Keratinocyte (primary cell): ENCODE data around the gene CYP4F11. TPM values are rescaled to one million over a fixed set of nuclear protein-coding genes. Genes with fewer than 3 reads are reported as not detected.
"Not testable (repeated sequence)": the region's sequence is repeated elsewhere in the genome, so short reads cannot be mapped to it uniquely, and the experiment has no call there.

Source experiments
- DNase-seq: peaks from one replicate; pipeline ENCODE4 v3.0.0-alpha.2; 2011; ENCODE audit warnings: low read depth, missing footprints, low spot score
- FAIRE-seq: peaks from 2 replicates; lab custom pipeline; 2011; peaks lifted over from hg19 to GRCh38; lab: Jason Lieb, UNC
- H2AFZ ChIP-seq: 2 replicates; pipeline ENCODE4 v1.6.0; 2012; ENCODE audit warnings: low read length, control low read depth, inconsistent platforms; ENCODE audit not compliant: control insufficient read depth
- H3K27ac ChIP-seq: 2 replicates; pipeline ENCODE4 v1.5.1; 2011; ENCODE audit warnings: low read length; ENCODE audit not compliant: control insufficient read depth, insufficient read depth
- H3K27me3 ChIP-seq: 3 replicates; pipeline ENCODE4 v1.6.0; 2011; ENCODE audit warnings: low read length; ENCODE audit not compliant: control insufficient read depth, insufficient read depth; ENCODE audit errors: extremely low read depth
- H3K36me3 ChIP-seq, 2 experiments: 2 replicates in 1 of 2; 3 replicates in 1 of 2; pipeline ENCODE4 v1.5.1; 2011; ENCODE audit warnings: low read length in 2 of 2, mild to moderate bottlenecking in 1 of 2; ENCODE audit not compliant: control insufficient read depth in 2 of 2, insufficient read depth in 2 of 2; ENCODE audit errors: extremely low read depth in 1 of 2
- H3K4me1 ChIP-seq: 3 replicates; pipeline ENCODE4 v1.5.1; 2011; ENCODE audit warnings: low read length; ENCODE audit not compliant: control insufficient read depth, insufficient read depth; ENCODE audit errors: extremely low read depth
- H3K4me2 ChIP-seq: 3 replicates; pipeline ENCODE4 v1.6.0; 2011; ENCODE audit warnings: low read depth, low read length; ENCODE audit not compliant: control insufficient read depth, insufficient read depth; ENCODE audit errors: extremely low read depth
- H3K4me3 ChIP-seq, 3 experiments: fragments of 200-600 bp in 1 of 3; sonication (generic) in 1 of 3; 2 replicates in 2 of 3; 3 replicates in 1 of 3; pipeline ENCODE4 v1.5.1; 2011 to 2016; ENCODE audit warnings: low read length in 3 of 3, mild to moderate bottlenecking in 3 of 3, control low read depth in 2 of 3, inconsistent platforms in 1 of 3, low read depth in 1 of 3, mixed read lengths in 1 of 3, mixed run types in 1 of 3, moderate library complexity in 1 of 3; ENCODE audit not compliant: control insufficient read depth in 2 of 3, insufficient read depth in 2 of 3; ENCODE audit errors: extremely low read depth in 1 of 3
- H3K79me2 ChIP-seq: 2 replicates; pipeline ENCODE4 v1.6.0; 2012; ENCODE audit warnings: low read length; ENCODE audit not compliant: control insufficient read depth, insufficient read depth
- H3K9ac ChIP-seq: 3 replicates; pipeline ENCODE4 v1.6.0; 2011; ENCODE audit warnings: low read length; ENCODE audit not compliant: control insufficient read depth, insufficient read depth; ENCODE audit errors: extremely low read depth
- H3K9me1 ChIP-seq: 3 replicates; pipeline ENCODE4 v1.6.0; 2011; ENCODE audit warnings: low read length; ENCODE audit not compliant: control insufficient read depth, insufficient read depth; ENCODE audit errors: extremely low read depth
- H3K9me3 ChIP-seq: 2 replicates; pipeline ENCODE4 v1.5.1; 2012; ENCODE audit warnings: low read depth, low read length; ENCODE audit not compliant: control insufficient read depth
- H4K20me1 ChIP-seq: 3 replicates; pipeline ENCODE4 v1.6.0; 2011; ENCODE audit warnings: low read length; ENCODE audit not compliant: control insufficient read depth, insufficient read depth; ENCODE audit errors: extremely low read depth
- EZH2 ChIP-seq: IDR thresholded peaks from one replicate; pipeline ENCODE4 v1.6.1; 2012; ENCODE audit warnings: inconsistent platforms, mild to moderate bottlenecking, low read length, moderate library complexity
- dilution Hi-C: fragments of 300-500 bp; cut with MboI; formaldehyde crosslinking; loops from one replicate; pipeline ENCODE4 v1.7.0; 2020; ENCODE audit warnings: low sequenced_read_pairs; ENCODE audit not compliant: extremely low pct_ligation_motif_present
- polyA plus RNA-seq, 5 experiments: library from polyadenylated mRNA; depleted of rRNA in 3 of 5; stranded (reverse) in 3 of 5; stranded (forward) in 1 of 5; unstranded in 1 of 5; fragments of >200 nt; gene quantifications; 1 replicate in 1 of 5; 2 replicates in 3 of 5; 3 replicates in 1 of 5; pipeline versions ENCODE4 v1.2.1 to v1.2.3, GENCODE V29; 2011 to 2012; ENCODE audit warnings: missing spikeins in 2 of 5, low read depth in 1 of 5, low replicate concordance in 1 of 5
- TF ChIP-seq, protein P1 (sequence below), 3 experiments: IDR thresholded peaks in 1 of 3; conservative IDR thresholded peaks in 1 of 3; optimal IDR thresholded peaks in 1 of 3; 2 replicates in 2 of 3; 3 replicates in 1 of 3; pipeline versions ENCODE3 to v1.5.1; 2011; ENCODE audit warnings: low read length in 3 of 3, mild to moderate bottlenecking in 3 of 3, moderate library complexity in 2 of 3, control low read depth in 1 of 3, inconsistent platforms in 1 of 3; ENCODE audit not compliant: insufficient read depth in 2 of 3; ENCODE audit errors: extremely low read depth in 1 of 3

The CYP4F11 gene
- polyA plus RNA-seq, 1 donor (not counting 4 experiments of a cell fraction or from before 2014, with no cell fraction given): 3.6 TPM

DNA sequence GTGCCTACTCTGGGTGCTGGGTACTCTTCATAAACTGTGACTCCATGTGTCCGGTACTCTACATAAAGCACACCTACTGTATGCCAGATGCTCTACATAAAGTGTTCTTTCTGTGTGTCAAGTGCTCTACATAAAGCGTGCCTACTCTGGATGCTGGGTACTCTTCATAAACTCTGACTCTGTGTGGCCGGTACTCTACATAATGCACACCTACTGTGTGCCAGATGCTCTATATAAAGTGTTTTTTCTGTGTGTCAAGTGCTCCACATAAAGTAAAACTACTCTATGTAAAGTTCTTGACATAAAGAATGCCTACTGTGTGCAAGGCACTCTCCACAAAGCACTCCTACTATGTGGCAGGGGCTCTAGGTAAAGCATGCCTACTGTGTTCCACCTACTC, 1.8 kb upstream of the CYP4F11 start:
- Histone ChIP-seq H3K27me3 (no peaks in the 10 kb centered on the region), H3K27ac (no peak overlapping the region), H2AFZ (no peak overlapping the region), H3K4me3 (no peak overlapping the region), H3K4me2 (no peak overlapping the region), H3K36me3 (no peaks in the 10 kb centered on the region), H3K9me1 (peaks cover 2% of the 10 kb centered on the region), H3K4me1 (peaks cover 15% of the 10 kb centered on the region), H4K20me1 (no peaks in the 10 kb centered on the region), H3K9me3 (no peaks in the 10 kb centered on the region), H3K79me2 (no peaks in the 10 kb centered on the region), H3K9ac (no peak overlapping the region)
- dilution Hi-C loops: no loop called here
- DNase-seq: no peak
- TF ChIP-seq EZH2: no peak
- FAIRE-seq: no peak

DNA sequence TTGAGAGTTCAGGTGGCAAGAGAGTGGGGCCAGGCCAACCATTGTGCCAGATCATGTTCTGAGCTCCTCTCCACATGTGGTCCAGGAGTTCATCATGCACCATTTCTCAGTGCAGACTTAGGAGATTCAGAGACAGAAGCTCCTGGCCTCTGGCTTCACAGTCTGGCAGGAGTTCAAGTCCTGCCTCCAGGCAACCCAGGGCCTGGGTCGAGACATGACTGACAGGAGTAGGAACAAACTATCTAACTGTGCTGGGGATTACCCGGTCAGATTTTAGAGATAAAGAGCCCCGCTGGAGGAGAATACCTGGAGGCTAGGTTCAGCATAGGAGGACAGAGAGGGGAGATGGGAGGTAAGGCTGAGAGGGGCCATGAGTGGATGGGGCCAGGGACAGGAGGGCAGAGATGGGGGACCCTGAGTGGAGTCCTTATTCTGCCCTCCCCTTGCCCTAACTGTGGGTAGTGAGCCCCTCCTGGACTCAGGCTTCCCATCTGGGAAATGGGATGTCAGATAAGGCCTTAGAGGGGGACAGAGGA, 906 bp upstream of the CYP4F11 start:
- no peaks in the 10 kb centered on the region for H4K20me1 ChIP-seq
- DNase-seq (no peak), FAIRE-seq (no peak)
- H3K36me3 ChIP-seq: peaks cover 0 to 2% of the 10 kb centered on the region in 2 experiments
- dilution Hi-C loops: no loop called here
- no peak overlapping the region for H3K9ac ChIP-seq
- H3K27ac ChIP-seq: no peak overlapping the region
- peaks cover 2% of the 10 kb centered on the region for H3K9me1 ChIP-seq
- H3K4me2 ChIP-seq: no peak overlapping the region
- H3K9me3 ChIP-seq: no peaks in the 10 kb centered on the region
- H3K4me1 ChIP-seq: peaks cover 15% of the 10 kb centered on the region
- no peaks in the 10 kb centered on the region for H3K27me3 ChIP-seq
- H3K4me3 ChIP-seq: no peak overlapping the region
- H3K79me2 ChIP-seq: no peaks in the 10 kb centered on the region
- no peak for TF ChIP-seq EZH2
- TF ChIP-seq, protein P1, sequence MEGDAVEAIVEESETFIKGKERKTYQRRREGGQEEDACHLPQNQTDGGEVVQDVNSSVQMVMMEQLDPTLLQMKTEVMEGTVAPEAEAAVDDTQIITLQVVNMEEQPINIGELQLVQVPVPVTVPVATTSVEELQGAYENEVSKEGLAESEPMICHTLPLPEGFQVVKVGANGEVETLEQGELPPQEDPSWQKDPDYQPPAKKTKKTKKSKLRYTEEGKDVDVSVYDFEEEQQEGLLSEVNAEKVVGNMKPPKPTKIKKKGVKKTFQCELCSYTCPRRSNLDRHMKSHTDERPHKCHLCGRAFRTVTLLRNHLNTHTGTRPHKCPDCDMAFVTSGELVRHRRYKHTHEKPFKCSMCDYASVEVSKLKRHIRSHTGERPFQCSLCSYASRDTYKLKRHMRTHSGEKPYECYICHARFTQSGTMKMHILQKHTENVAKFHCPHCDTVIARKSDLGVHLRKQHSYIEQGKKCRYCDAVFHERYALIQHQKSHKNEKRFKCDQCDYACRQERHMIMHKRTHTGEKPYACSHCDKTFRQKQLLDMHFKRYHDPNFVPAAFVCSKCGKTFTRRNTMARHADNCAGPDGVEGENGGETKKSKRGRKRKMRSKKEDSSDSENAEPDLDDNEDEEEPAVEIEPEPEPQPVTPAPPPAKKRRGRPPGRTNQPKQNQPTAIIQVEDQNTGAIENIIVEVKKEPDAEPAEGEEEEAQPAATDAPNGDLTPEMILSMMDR (optimal IDR thresholded peaks at IDR 0.05 in 1 of 3, IDR thresholded peaks at IDR 0.05 in 1 of 3, conservative IDR thresholded peaks at IDR 0.05 in 1 of 3; ENCODE audit: extremely low read depth in 1 of 3, insufficient read depth in 2 of 3, low read length in 3 of 3): no peak
- no peak overlapping the region for H2AFZ ChIP-seq

DNA sequence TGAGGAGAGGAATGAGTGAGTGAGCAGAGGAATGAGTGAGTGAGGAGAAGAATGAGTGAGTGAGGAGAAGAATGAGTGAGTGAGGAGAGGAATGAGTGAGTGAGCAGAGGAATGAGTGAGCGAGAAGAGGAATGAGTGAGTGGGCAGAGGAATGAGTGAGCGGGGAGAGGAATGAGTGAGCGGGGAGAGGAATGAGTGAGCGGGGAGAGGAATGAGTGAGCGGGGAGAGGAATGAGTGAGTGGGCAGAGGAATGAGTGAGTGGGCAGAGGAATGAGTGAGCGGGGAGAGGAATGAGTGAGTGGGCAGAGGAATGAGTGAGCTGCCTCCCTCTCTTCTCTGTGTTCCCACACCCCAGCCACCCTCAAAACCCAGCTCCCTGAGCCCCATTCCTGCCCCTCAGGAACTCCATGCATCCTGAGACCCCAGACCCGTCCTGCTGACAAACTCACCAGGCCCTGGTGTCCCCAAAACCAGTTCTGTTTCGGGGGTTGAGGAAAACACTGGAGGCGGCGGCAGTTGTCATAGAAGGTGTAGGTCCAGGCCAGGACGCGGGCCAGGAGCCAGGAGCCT, 483 bp downstream of the CYP4F11 start:
- H4K20me1 ChIP-seq, FAIRE-seq, H3K27me3 ChIP-seq, H2AFZ ChIP-seq, H3K36me3 ChIP-seq, H3K9me3 ChIP-seq, H3K27ac ChIP-seq, H3K79me2 ChIP-seq, dilution Hi-C loops, H3K9me1 ChIP-seq, H3K9ac ChIP-seq: not testable (repeated sequence)
- peak overlapping the region; percentile 10 for H3K4me2 ChIP-seq
- DNase-seq: peak; percentile 25
- peaks cover 15% of the 10 kb centered on the region for H3K4me1 ChIP-seq
- peak overlapping the region in 1 of 3 experiments; percentile 23 for H3K4me3 ChIP-seq
